ENCODE results near the gene C16orf92. TPM values are rescaled to one million over a fixed set of nuclear protein-coding genes. Genes with fewer than 3 reads are reported as not detected.
A peak's percentile ranks its signal among the peaks of the same experiment; 100 is the strongest.

Gene C16orf92
- total and polyA plus RNA-seq, 2 of the 8 experiments (the other 6 are each of a cell fraction or from before 2014, with no cell fraction given) = not detected

- Histone ChIP-seq H3K4me2 (ENCODE audit: insufficient read depth in 1 of 2, low read depth in 2 of 2, low read length in 2 of 2) (no peak overlapping the region; a peak in 1 of 4 replicates), H3K27me3 (replicated peaks in 1 of 4; ENCODE audit: control insufficient read depth in 3 of 4, extremely low read depth in 1 of 4, insufficient read depth in 3 of 4, low read length in 3 of 4) (no peaks in the 10 kb centered on the region), H3K14ac (ENCODE audit: insufficient read length) (no peak overlapping the region), H2BK5ac (ENCODE audit: low read depth, low read length) (no peak overlapping the region), H4K8ac (ENCODE audit: extremely low read depth, insufficient read depth, low read length) (no peak overlapping the region), H3K79me1 (ENCODE audit: low read depth, low read length) (no peaks in the 10 kb centered on the region), H3K4me3 (ENCODE audit: extremely low read depth in 1 of 4, insufficient read depth in 2 of 4, low read depth in 3 of 4, low read length in 4 of 4) (no peak overlapping the region), H3K9me3 (ENCODE audit: insufficient read depth in 2 of 2, low read depth in 1 of 2, low read length in 1 of 2) (no peaks in the 10 kb centered on the region), H3K9ac (replicated peaks in 1 of 4; ENCODE audit: extremely low read depth in 1 of 4, low read depth in 3 of 4, low read length in 3 of 4) (no peak overlapping the region; a peak in 1 of 7 replicates), H4K5ac (ENCODE audit: insufficient read length, low read depth, low read length) (no peak overlapping the region), H2BK20ac (ENCODE audit: low read length) (no peak overlapping the region), H3K23ac (ENCODE audit: insufficient read length) (no peak overlapping the region), H2AFZ (ENCODE audit: low read length) (no peak overlapping the region), H3K56ac (replicated peaks; ENCODE audit: insufficient read length, low read depth, low read length) (no peak overlapping the region), H2BK12ac (ENCODE audit: low read depth, low read length) (no peak overlapping the region), H4K20me1 (replicated peaks in 1 of 2; ENCODE audit: control insufficient read depth in 1 of 2, insufficient read depth in 2 of 2, low read length in 2 of 2) (peaks cover 0 to 3% of the 10 kb centered on the region in 2 experiments), H3K79me2 (ENCODE audit: control insufficient read depth in 1 of 2, insufficient read depth in 2 of 2, low read length in 2 of 2) (peaks cover 3 to 4% of the 10 kb centered on the region in 2 experiments; a peak in 3 of 4 replicates), H4K91ac (replicated peaks; ENCODE audit: insufficient read length, low read length) (no peak overlapping the region), H3K4me1 (replicated peaks in 1 of 4; ENCODE audit: control insufficient read depth in 3 of 4, insufficient read depth in 4 of 4, low read length in 3 of 4) (peaks cover 6 to 13% (median 10%) of the 10 kb centered on the region in 4 experiments), H3K36me3 (ENCODE audit: control insufficient read depth in 2 of 4, insufficient read depth in 4 of 4, low read length in 3 of 4) (no peaks in the 10 kb centered on the region), H2BK120ac (replicated peaks; ENCODE audit: low read depth, low read length) (no peak overlapping the region), H2BK15ac (ENCODE audit: low read length) (no peak overlapping the region), H2AK5ac (ENCODE audit: low read depth, low read length) (0 out of 2 replicates have a peak overlapping the region, but pooled peaks have one; percentile 29), H3K18ac (ENCODE audit: extremely low read depth, low read length) (no peak overlapping the region), H3K27ac (ENCODE audit: low read depth, low read length) (no peak overlapping the region), H3K23me2 (ENCODE audit: low read depth, low read length) (peaks cover 15% of the 10 kb centered on the region), H3K4ac (replicated peaks; ENCODE audit: insufficient read length, low read depth, low read length) (no peak overlapping the region)
- CTCF ChIA-PET (ENCODE audit: partially characterized antibody) = interaction anchor here (0.7 to 4.6 kb wide), 5 partner anchors 10 to 213 kb away, joined by 3 to 16 read pairs (median 3); partner anchors contain the start of gene TBX6
- WGBS, 2 experiments (ENCODE audit: extremely low coverage in 1 of 2, insufficient coverage in 1 of 2, insufficient read length in 1 of 2, insufficient replicate concordance in 2 of 2, low coverage in 1 of 2, low lambda C conversion rate in 2 of 2, missing lambda C conversion rate in 1 of 2) = 93% methylated on average over 2 of the region's 2 CpGs; no CpG with 5 or more reads in 1 of the 2 experiments
- no peak for FAIRE-seq
- no peak for DNase-seq (ENCODE audit: low read depth in 1 of 2, low spot score in 2 of 2)
- POLR2A ChIA-PET (ENCODE audit: partially characterized antibody) = interaction anchor here (0.6 to 2.7 kb wide), 6 partner anchors 9 to 32 kb away, joined by 3 to 6 read pairs (median 4); partner anchors contain the start of gene TLCD3B
- no peak for TF ChIP-seq CEBPB (IDR thresholded peaks at IDR 0.05; ENCODE audit: low read depth, low read length)
- TF ChIP-seq CBX5 (IDR thresholded peaks at IDR 0.05; ENCODE audit: low read depth, low read length) = no peak
- TF ChIP-seq CHD2 (IDR thresholded peaks at IDR 0.05; ENCODE audit: low read length) = no peak
- no peak for TF ChIP-seq KDM5A (IDR thresholded peaks at IDR 0.05; ENCODE audit: low read length)
- no peak for TF ChIP-seq RFX5 (IDR thresholded peaks at IDR 0.05; ENCODE audit: borderline replicate concordance, low read depth, low read length)
Observed at GRCh38 chr16:30060836-30061554, 38.0 kb downstream of the C16orf92 start.

Measured in H1 (cell line).